NB4 (cell line): Measurements from ENCODE around the gene VEPH1.

Experiments
- CTCF ChIP-seq: IDR thresholded peaks from one replicate; pipeline ENCODE4 v1.5.1; 2012; ENCODE audit warnings: low read depth, low read length
- MYC ChIP-seq: IDR thresholded peaks from 2 replicates; pipeline ENCODE4 v1.6.1; 2011; ENCODE audit warnings: low read depth, low read length

GRCh38 chr3:157488144-157488543, 15.1 kb downstream of the VEPH1 start:
- TF ChIP-seq MYC (no peak), CTCF (no peak)
